RWPE1 (cell line): Measurements from ENCODE around the gene KCNN3.

Experiments used
- CTCF ChIA-PET: fragments of 350-600 bp; sonication (Branson Sonifier 250); formaldehyde crosslinking; extraction: SDS; loops from one replicate; lab custom pipeline; 2021; lab: Yijun Ruan, JAX
- POLR2A ChIA-PET: fragments of 400-600 bp; formaldehyde crosslinking; extraction: SDS; loops from one replicate; lab custom pipeline; 2020; ENCODE audit warnings: antibody characterized with exemption; ENCODE audit not compliant: low non-redundant PET; lab: Yijun Ruan, JAX
- DNase-seq: peaks from one replicate; pipeline ENCODE4 v3.0.0; 2012; ENCODE audit warnings: low spot score
- H3K27ac ChIP-seq: fragments of 450-650 bp; 2 replicates; pipeline ENCODE4 v1.5.1; 2017
- CTCF ChIP-seq: fragments of 450-650 bp; conservative IDR thresholded peaks from 2 replicates; pipeline ENCODE4 v1.5.1; 2017; ENCODE audit warnings: low read depth, mild to moderate bottlenecking

Gene KCNN3

GRCh38 chr1:154746622-154747299 is 123.3 kb downstream of the KCNN3 start:
- DNase-seq = no peak
- ChIA-PET CTCF (interaction anchor here (0.6 kb wide), 1 partner anchor 263 kb away, joined by 5 read pairs; no protein-coding TSS in a partner anchor), POLR2A (no interaction called here)
- TF ChIP-seq CTCF = no peak
- H3K27ac ChIP-seq = no peak overlapping the region

GRCh38 chr1:154745750-154746425 is 124.2 kb downstream of the KCNN3 start:
- no peak overlapping the region for H3K27ac ChIP-seq
- TF ChIP-seq CTCF = no peak
- ChIA-PET POLR2A (no interaction called here), CTCF (no interaction called here)
- no peak for DNase-seq

- H3K27ac ChIP-seq = no peak overlapping the region
- DNase-seq = no peak
- ChIA-PET CTCF (no interaction called here), POLR2A (no interaction called here)
- TF ChIP-seq CTCF = no peak
These were observed 124.8 kb downstream of the KCNN3 start for GRCh38 chr1:154745286-154745731.

- ChIA-PET CTCF (interaction anchor here (0.6 to 1.2 kb wide), 3 partner anchors 75 to 192 kb away, joined by 3 to 4 read pairs (median 3); no protein-coding TSS in a partner anchor), POLR2A (no interaction called here)
- no peak for TF ChIP-seq CTCF
- H3K27ac ChIP-seq = no peak overlapping the region
- DNase-seq = no peak
These were observed 125.6 kb downstream of the KCNN3 start for GRCh38 chr1:154744352-154745035.

GRCh38 chr1:154743526-154744036 is 126.5 kb downstream of the KCNN3 start:
- no peak overlapping the region for H3K27ac ChIP-seq
- CTCF ChIA-PET = interaction anchor here (1.2 kb wide), 1 partner anchor 74 kb away, joined by 4 read pairs; no protein-coding TSS in a partner anchor
- POLR2A ChIA-PET = no interaction called here
- TF ChIP-seq CTCF = no peak
- no peak for DNase-seq

- POLR2A ChIA-PET = interaction anchor here (0.5 kb wide), 1 partner anchor 27 kb away, joined by 3 read pairs; no protein-coding TSS in a partner anchor
- CTCF ChIA-PET = no interaction called here
These were observed 127.5 kb downstream of the KCNN3 start for GRCh38 chr1:154742606-154743005.

More at GRCh38 chr1:154742606-154743005, 127.5 kb downstream of the KCNN3 start:
- TF ChIP-seq CTCF = no peak
- DNase-seq = no peak
- no peak overlapping the region for H3K27ac ChIP-seq
